Right kidney (tissue), 1 donor: ENCODE results near the gene PLD5.
"Not testable (repeated sequence)": the region's sequence is repeated elsewhere in the genome, so short reads cannot be mapped to it uniquely, and the experiment has no call there.

Experiments
- DNase-seq: peaks from one replicate; pipeline ENCODE4 v3.0.0-alpha.2; 2016

PLD5 gene

DNA sequence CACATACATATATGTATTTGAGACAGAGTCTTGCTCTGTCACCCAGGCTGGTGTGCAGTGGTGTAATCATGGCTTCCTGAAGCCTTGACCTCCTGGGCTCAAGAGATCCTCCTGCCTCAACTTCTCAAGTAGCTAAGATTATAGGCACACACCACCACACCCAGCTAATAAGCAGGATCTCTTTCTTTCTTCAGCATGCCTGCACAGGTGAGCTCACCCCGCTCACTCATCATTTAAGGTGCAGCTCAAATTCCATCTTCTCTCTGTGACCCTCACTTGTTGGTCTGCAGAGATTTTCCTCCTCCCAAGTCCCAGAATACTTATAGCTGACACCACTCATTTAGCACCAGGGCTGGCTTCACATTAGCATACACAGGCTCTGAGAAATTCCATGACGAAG, 316.5 kb downstream of the PLD5 start:
- no peak for DNase-seq

GRCh38 chr1:242206994-242207393, 317.5 kb downstream of the PLD5 start:
- DNase-seq = no peak

- no peak for DNase-seq
Measured at GRCh38 chr1:242205622-242206489, 318.6 kb downstream of the PLD5 start.

- DNase-seq = no peak
Measured at GRCh38 chr1:242203262-242203661, 321.2 kb downstream of the PLD5 start.

DNA sequence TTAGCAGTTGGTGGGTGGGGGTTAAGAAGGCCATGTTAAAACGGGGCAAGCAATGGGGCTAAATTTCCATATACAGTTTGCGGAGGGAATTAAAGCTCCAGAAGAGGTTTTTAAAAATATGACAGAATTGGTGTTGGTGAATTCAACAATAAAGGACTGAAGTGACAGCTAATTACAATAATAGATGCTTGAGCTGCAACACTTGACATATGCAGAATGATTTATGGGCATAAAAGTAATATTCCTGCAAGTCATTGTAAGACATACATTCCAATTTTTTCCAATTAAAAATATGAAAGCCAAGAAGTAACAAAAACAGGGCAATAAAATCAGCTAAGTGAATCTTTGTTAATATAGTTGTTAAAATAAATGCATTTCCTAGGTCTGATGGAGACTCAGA, 323.4 kb downstream of the PLD5 start:
- no peak for DNase-seq

DNA sequence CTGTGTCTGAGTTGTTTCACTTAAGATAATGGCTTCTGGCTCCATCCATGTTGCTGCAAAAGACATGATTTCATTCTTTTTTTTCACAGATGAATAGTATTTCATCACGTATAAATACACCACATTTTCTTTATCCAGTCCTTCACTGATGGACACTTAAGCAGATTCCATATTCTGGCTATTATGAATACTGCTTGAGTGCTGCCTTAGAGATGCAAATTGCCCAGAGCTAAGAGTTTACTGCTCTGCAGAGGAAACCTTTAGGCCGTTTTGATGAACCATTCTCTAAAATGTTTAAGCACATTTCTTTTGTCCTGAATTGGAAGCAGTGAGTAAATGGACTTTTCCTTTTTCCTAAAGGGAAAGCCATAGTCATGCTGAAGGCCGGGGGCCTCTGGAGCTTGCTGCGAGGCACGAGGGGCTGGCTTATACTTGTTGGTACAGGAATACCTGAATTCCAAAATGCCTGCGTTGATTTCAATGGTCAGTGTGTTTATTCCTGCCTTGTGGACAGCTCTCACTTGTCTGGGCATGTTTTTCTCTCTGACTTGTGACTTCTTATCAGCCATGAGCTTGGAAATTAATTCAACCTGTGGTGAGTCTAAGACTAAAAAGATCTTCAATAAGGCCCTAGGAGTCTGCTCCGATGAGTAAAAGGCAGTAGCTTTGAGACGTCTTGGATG, 324.6 kb downstream of the PLD5 start:
- no peak for DNase-seq

- DNase-seq = no peak
Measured at GRCh38 chr1:242197907-242198820, 326.3 kb downstream of the PLD5 start.

DNA sequence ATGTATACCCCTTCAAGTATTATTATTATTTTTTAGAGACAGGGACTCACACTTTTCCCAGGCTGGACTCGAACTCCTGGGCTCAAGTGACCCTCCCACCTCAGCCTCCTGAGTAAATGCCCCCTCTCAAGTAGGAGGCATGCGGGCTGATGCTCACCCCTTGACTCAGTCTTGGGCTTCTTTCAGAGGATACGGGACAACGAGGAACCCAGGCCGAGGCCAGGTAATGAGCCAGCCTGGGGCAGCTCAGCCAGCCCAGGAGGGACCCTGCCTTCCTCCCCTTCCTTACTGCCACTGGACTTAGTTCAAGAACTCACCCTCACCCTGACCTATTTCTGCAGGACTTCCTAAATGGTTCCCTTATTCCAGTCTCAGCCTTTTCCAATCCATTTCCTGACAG, 327.6 kb downstream of the PLD5 start:
- no peak for DNase-seq

- DNase-seq = no peak
Measured at GRCh38 chr1:242196101-242196500, 328.4 kb downstream of the PLD5 start.

- DNase-seq = no peak
Measured at GRCh38 chr1:242189591-242189990, 334.9 kb downstream of the PLD5 start.

DNA sequence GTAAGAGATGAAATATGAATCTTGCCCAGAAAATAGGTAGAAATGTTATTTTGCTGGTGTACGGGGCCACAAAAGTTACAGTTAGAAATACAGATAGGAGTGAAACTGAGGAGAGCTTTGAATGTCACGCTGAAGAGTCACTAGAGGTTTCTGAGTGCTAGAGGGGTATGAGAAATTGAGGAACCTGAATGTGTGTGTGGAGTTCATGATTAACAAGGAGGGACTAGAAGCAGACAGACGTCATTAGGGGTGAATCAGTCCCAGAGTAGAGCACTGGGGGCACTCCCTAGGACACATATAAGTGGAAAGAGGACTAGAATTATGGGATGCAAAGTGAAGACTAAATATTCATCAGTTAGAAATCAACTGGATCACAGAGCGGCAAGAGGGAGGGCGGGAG, 336.7 kb downstream of the PLD5 start:
- DNase-seq = no peak

DNA sequence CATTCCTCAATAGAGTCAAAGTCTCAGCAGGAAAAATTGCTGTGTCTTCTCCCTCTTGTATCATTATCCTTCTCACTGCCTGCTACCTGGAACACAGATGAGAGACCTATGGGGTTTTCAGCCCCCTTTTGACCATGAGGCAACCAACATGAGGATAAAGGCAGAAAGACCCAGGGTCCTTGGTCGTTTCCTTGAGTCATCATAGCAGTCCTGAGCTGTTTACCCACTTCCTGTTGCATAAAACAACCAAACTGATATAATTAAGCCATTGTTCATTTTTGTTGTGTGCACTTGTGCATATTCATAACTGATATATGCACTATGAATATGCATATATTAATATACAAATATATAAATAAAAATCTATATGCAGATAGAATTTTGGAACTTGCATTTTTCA, 337.3 kb downstream of the PLD5 start:
- DNase-seq = no peak

DNA sequence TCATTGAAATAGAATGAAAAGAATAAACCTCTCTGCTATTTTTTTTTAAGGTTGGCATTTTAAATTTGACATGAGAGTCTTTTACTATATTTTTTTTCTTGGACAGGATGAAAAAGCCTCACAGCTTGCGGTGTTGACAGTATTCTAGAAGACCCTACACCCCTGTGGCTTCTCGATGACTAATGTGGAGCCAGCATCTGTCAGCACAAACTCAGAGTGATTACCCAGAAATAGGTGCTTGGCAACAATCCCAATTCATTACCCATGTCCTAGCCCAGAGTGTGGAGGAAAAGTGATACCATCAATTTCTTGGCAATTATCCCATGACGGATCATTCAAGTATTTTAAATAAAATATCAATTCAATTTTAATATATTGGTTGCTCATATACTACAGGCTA, 338.8 kb downstream of the PLD5 start:
- no peak for DNase-seq

DNA sequence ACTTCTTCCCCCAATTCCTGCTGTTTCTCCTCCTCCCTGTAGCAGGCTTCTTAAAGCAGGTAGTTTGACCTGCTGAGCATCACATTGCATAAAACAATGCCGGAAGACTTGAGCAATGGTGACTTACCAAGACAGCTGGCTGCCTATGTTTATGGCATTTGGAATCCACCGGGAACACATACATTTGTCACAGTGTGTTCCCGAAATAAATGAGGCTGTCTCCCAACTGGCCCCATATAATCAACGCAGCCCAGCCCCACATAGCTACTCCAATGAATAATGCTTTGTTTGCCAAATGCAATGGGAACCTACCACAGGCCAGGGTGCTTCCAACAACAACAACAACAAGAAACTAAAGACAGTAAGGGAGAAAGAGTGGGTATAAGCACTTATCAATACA, 339.5 kb downstream of the PLD5 start:
- no peak for DNase-seq

DNA sequence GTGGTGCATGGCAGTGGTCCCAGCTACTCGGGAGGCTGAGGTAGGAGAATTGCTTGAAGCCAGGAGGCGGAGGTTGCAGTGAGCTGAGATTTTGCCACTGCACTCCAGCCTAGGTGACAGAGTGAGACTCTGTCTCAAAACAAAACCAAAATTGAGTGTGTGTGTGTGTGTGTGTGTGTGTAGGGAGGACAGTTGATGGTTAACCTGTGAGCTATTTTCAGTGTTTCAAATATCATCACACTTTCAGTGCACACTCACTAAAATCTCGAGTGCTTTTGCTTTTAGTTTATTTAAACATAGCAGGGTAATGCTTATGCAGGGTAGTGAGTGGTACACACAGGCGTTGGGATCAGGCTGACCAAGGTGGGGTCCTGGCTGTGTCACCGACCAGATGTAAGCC, 344.7 kb downstream of the PLD5 start:
- not testable (repeated sequence) for DNase-seq

GRCh38 chr1:242178924-242179708, 345.4 kb downstream of the PLD5 start:
- no peak for DNase-seq

GRCh38 chr1:242178436-242178835, 346.1 kb downstream of the PLD5 start:
- DNase-seq = no peak

- DNase-seq = no peak
Measured at GRCh38 chr1:242162140-242162539, 362.4 kb downstream of the PLD5 start.

DNA sequence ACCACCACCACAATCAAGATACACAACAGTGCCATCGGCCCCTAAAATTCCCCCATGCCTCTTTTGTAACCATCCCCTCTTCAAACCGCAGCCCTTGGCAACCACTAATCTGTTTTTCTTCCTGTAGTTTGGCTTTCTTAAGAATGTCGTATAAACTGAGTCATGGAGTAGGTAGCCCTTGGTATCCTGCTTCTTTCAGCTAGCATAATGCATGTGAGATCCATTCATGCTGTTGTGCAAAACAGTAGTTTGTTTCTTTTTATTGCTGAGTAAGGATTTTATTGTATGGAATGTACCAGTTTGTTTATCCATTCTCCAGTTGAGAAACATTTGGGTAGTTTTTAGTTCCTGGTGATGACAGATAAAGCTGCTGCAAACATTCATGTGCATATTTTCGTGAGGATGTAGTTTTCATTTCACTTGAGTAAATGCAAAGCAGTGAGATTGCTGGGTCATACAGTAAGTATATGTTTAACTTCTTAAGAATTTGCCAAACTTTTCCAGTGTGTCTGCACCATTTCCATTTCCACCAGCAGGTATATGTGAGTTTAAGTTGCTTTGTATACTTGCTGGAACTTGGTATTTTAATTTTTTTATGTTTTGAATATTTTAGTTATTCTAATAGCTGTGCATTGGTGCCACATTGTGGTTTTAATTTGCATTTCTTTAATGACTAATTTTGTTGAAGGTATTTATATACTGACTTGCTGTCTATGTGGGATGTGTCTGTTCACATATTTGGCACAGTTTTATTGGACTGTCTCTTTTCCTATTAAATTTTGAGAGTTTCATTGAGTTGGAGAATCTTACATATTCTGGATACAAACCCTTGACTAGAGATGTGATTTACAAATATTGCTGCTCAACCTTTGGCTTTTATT, 377.2 kb downstream of the PLD5 start:
- no peak for DNase-seq

GRCh38 chr1:242146652-242147051, 377.8 kb downstream of the PLD5 start:
- no peak for DNase-seq

DNA sequence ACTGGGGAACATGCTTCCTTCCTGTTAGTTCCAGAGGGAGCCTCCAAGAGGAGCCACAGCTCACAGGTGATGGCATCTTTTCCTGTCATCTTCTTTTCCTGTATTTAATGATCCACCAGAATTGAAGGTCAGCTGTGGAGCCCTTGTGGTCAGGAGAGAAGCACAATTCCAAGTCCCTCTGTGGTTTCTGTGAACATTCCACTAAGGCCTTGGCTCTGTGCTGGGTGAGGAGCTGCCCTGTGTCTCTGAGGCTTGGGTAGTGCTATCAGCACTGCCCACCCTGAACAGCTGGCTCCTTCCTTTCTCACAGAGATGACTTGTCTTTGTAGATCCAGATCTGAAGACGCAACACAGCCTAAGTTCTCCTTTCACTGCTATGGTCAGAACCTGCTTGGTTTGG, 383.7 kb downstream of the PLD5 start:
- no peak for DNase-seq
